Measurements from ENCODE around the gene KIF6.

DNA sequence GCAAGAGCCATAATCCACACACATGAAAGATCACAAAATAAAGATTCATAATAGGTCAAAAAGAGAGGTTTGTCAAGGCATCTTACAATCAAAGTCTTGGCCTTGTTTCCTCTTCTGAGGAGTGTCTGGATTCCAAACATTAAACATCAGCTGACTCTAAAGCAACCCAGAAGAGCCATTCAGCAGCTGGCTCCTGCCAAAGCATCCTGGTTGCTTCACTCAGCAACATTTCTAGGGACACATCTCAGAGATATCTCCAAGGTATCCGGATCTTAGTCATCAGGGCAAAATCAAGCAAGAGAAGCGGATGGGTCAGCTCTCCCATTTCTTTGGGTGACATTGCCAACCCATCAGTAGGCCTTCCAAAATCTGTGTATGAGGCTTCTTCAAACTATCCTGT, 139.6 kb downstream of the KIF6 start:
- TF ChIP-seq CTCF (IDR thresholded peaks at IDR 0.05), result no peak
- no peak for TF ChIP-seq EP300 (IDR thresholded peaks at IDR 0.05)

All from esophagus muscularis mucosa (tissue), 3 donors.